ENCODE data around the gene SIK1. TPM values are rescaled to one million over a fixed set of nuclear protein-coding genes. Genes with fewer than 3 reads are reported as not detected.
"Not testable (repeated sequence)": the region's sequence is repeated elsewhere in the genome, so short reads cannot be mapped to it uniquely, and the experiment has no call there.

SIK1 gene
- total RNA-seq, 1 donor from 2014 or later = 1.7 TPM

GRCh38 chr21:43428964-43429363, 2.0 kb upstream of the SIK1 start:
- not testable (repeated sequence) for H3K36me3 Mint-ChIP-seq (ENCODE audit: low read depth); H3K27me3 Mint-ChIP-seq (ENCODE audit: low read depth); H3K4me3 Mint-ChIP-seq; DNase-seq (ENCODE audit: low read depth, low spot score); H3K27ac Mint-ChIP-seq (ENCODE audit: unreplicated experiment); H3K4me1 Mint-ChIP-seq; H3K9me3 Mint-ChIP-seq

GRCh38 chr21:43427242-43427559, 270 bp upstream of the SIK1 start:
- not testable (repeated sequence) for H3K4me1 Mint-ChIP-seq; H3K36me3 Mint-ChIP-seq (ENCODE audit: low read depth); H3K27ac Mint-ChIP-seq (ENCODE audit: unreplicated experiment); H3K4me3 Mint-ChIP-seq; DNase-seq (ENCODE audit: low read depth, low spot score); H3K27me3 Mint-ChIP-seq (ENCODE audit: low read depth); H3K9me3 Mint-ChIP-seq

DNA sequence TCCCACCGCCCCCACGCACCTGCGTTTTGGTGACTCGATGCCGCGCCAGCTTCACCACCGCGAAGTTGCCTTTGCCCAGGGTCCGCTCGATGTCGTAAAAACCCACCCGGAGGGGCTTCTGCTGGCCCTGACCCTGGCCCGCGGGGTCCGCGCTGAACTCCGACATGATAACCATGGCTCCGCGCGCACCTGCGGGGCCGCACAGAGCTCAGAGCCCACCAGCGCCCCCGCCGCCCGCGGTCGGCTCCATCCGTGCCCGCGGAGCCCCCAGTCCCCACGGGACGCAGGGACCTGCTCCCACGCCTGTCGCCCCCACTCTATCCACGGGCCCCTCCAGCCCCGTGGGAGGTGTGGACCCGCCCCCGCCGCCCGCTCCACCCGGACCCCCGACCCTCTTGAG, 927 bp downstream of the SIK1 start:
- H3K27ac Mint-ChIP-seq (ENCODE audit: unreplicated experiment); H3K4me1 Mint-ChIP-seq; H3K27me3 Mint-ChIP-seq (ENCODE audit: low read depth); H3K36me3 Mint-ChIP-seq (ENCODE audit: low read depth); H3K4me3 Mint-ChIP-seq; H3K9me3 Mint-ChIP-seq; DNase-seq (ENCODE audit: low read depth, low spot score): not testable (repeated sequence)

- not testable (repeated sequence) for H3K4me1 Mint-ChIP-seq; H3K4me3 Mint-ChIP-seq; DNase-seq (ENCODE audit: low read depth, low spot score); H3K9me3 Mint-ChIP-seq; H3K27ac Mint-ChIP-seq (ENCODE audit: unreplicated experiment); H3K36me3 Mint-ChIP-seq (ENCODE audit: low read depth); H3K27me3 Mint-ChIP-seq (ENCODE audit: low read depth)
Observed at GRCh38 chr21:43419475-43419874, 7.5 kb downstream of the SIK1 start.

GRCh38 chr21:43414576-43414975, 12.4 kb downstream of the SIK1 start:
- not testable (repeated sequence) for H3K27me3 Mint-ChIP-seq (ENCODE audit: low read depth); H3K4me1 Mint-ChIP-seq; H3K9me3 Mint-ChIP-seq; H3K36me3 Mint-ChIP-seq (ENCODE audit: low read depth); DNase-seq (ENCODE audit: low read depth, low spot score); H3K27ac Mint-ChIP-seq (ENCODE audit: unreplicated experiment); H3K4me3 Mint-ChIP-seq

GRCh38 chr21:43412020-43412788, 14.7 kb downstream of the SIK1 start:
- not testable (repeated sequence) for DNase-seq (ENCODE audit: low read depth, low spot score); H3K27ac Mint-ChIP-seq (ENCODE audit: unreplicated experiment); H3K4me1 Mint-ChIP-seq; H3K27me3 Mint-ChIP-seq (ENCODE audit: low read depth); H3K4me3 Mint-ChIP-seq; H3K9me3 Mint-ChIP-seq; H3K36me3 Mint-ChIP-seq (ENCODE audit: low read depth)

- H3K9me3 Mint-ChIP-seq; H3K36me3 Mint-ChIP-seq (ENCODE audit: low read depth); H3K4me1 Mint-ChIP-seq; DNase-seq (ENCODE audit: low read depth, low spot score); H3K27me3 Mint-ChIP-seq (ENCODE audit: low read depth); H3K4me3 Mint-ChIP-seq; H3K27ac Mint-ChIP-seq (ENCODE audit: unreplicated experiment): not testable (repeated sequence)
Observed at GRCh38 chr21:43410456-43411068, 16.4 kb downstream of the SIK1 start.

DNA sequence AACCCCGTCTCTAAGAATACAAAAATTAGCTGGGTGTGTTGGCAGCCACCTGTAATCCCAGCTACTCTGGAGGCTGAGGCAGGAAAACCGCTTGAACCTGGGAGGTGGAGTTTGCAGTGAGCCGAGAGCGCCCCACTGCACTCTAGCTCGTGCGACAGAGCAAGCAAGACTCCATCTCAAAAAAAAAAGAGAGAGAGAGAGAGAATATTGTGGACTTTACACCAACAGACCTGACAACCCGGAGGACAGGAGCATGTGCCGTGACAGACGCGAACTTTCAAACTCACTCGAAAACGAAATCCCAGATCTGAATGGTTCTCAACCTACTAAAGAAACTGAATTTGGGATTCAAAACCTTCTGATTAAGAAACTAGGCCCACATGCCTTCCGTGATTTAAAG, 19.8 kb downstream of the SIK1 start:
- H3K36me3 Mint-ChIP-seq (ENCODE audit: low read depth); H3K27ac Mint-ChIP-seq (ENCODE audit: unreplicated experiment); H3K27me3 Mint-ChIP-seq (ENCODE audit: low read depth); H3K4me1 Mint-ChIP-seq; DNase-seq (ENCODE audit: low read depth, low spot score); H3K4me3 Mint-ChIP-seq; H3K9me3 Mint-ChIP-seq: not testable (repeated sequence)

DNA sequence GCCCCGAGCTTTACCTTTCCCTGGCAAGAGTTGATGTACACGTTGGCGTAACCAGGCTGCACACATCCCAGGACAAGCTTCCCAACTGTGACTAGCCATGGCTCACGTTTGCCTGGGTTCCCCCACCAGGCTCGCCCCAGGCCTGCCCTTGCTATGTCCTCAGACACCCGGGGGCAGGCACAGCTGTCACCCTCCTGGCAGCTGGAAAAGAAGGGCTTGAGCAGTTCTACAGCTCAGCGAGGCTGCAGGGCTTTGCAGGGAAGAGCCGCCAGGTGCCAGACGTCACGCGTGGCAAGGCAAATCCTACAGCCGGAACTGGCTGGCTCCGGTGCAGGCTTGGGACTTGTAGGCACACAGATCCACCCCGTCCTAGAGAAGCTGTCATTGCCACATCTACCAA, 22.5 kb downstream of the SIK1 start:
- H3K27me3 Mint-ChIP-seq (ENCODE audit: low read depth); H3K4me1 Mint-ChIP-seq; H3K9me3 Mint-ChIP-seq; H3K36me3 Mint-ChIP-seq (ENCODE audit: low read depth); DNase-seq (ENCODE audit: low read depth, low spot score); H3K27ac Mint-ChIP-seq (ENCODE audit: unreplicated experiment); H3K4me3 Mint-ChIP-seq: not testable (repeated sequence)

DNA sequence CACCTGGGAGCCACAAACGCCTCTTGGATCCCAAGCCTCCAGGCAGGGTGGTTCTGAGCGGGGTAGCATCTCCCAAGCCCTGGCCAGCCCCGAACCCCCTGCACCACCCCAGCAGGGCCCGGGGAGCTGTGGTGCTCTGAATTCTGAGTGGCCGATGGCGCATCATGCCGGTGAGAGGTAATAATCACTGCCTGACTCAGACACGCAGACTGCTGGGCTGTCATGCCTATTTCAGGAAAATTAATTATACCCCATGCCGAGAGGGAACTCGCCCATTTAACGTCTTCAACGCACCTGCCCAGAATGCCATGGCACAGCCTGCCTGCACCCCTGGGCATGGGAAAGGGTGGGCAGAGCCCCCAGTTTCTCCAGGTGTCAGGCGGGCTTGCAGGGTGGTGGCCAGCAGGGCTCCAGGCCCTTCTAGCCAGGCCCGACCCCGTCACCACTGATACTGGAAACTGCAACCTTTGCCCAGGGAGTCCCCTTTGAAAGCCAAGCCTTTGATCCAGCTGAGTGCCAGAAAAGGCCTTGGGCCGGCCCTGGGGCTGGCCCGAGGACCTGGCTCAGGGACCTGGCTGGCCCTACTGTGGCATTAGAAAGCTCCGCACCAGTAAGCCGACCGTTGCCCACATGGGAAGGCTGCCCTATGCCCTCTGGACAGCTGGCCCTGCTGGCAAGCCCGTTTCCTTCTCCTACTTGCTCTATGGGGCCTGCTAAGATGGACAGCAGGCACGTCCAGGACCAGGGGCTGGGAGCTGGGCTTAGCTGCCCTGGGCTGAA, 23.1 kb downstream of the SIK1 start:
- H3K4me1 Mint-ChIP-seq; DNase-seq (ENCODE audit: low read depth, low spot score); H3K4me3 Mint-ChIP-seq; H3K9me3 Mint-ChIP-seq; H3K36me3 Mint-ChIP-seq (ENCODE audit: low read depth); H3K27me3 Mint-ChIP-seq (ENCODE audit: low read depth); H3K27ac Mint-ChIP-seq (ENCODE audit: unreplicated experiment): not testable (repeated sequence)

DNA sequence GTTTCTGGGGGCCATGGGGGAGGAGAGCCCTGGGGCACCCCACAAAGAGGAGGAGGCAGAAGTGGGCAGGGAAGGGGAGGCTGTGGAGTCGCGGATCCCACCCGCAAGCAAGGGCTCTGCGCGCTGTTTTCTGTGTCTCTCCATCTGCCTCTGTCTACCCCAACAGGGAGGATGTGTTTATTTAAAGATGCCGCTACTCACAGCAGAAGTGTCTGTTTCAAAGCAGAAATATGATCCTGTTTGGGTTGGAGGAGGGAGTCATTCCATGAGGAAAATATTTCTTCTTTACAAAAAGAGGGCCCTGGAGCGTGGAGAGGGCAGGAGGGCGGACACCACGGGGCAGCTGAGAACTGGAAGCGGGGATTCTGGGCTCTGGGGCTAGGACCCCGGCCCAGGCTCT, 25.8 kb downstream of the SIK1 start:
- H3K9me3 Mint-ChIP-seq; H3K27ac Mint-ChIP-seq (ENCODE audit: unreplicated experiment): not testable (repeated sequence)

GRCh38 chr21:43399595-43400015, 27.3 kb downstream of the SIK1 start:
- not testable (repeated sequence) for H3K9me3 Mint-ChIP-seq; H3K4me1 Mint-ChIP-seq; H3K4me3 Mint-ChIP-seq; DNase-seq (ENCODE audit: low read depth, low spot score); H3K27ac Mint-ChIP-seq (ENCODE audit: unreplicated experiment); H3K36me3 Mint-ChIP-seq (ENCODE audit: low read depth); H3K27me3 Mint-ChIP-seq (ENCODE audit: low read depth)

More for the DNA sequence above, 25.8 kb downstream of the SIK1 start:
- H3K36me3 Mint-ChIP-seq (ENCODE audit: low read depth); DNase-seq (ENCODE audit: low read depth, low spot score); H3K27me3 Mint-ChIP-seq (ENCODE audit: low read depth); H3K4me3 Mint-ChIP-seq; H3K4me1 Mint-ChIP-seq: not testable (repeated sequence)

DNA sequence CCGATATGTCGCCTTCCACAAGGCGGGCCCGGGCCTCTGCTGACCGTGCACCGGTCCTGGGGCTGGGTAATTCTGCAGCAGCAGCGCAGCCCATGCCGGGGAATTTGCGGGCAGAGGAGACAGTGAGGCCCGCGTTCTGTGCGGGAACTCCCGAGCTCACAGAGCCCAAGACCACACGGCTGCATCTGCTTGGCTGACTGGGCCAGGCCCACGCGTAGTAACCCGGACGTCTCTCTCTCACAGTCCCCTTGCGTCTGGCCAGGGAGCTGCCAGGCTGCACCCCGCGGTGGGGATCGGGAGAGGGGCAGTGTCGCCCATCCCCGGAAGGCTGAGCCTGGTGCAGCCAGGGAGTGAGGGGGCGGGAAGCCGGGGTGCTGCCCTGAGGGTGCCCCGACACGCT, 27.8 kb downstream of the SIK1 start:
- not testable (repeated sequence) for H3K9me3 Mint-ChIP-seq

GRCh38 chr21:43398533-43398932, 28.4 kb downstream of the SIK1 start:
- H3K27me3 Mint-ChIP-seq (ENCODE audit: low read depth); H3K9me3 Mint-ChIP-seq; DNase-seq (ENCODE audit: low read depth, low spot score); H3K4me1 Mint-ChIP-seq; H3K4me3 Mint-ChIP-seq; H3K36me3 Mint-ChIP-seq (ENCODE audit: low read depth); H3K27ac Mint-ChIP-seq (ENCODE audit: unreplicated experiment): not testable (repeated sequence)

More for the DNA sequence above, 27.8 kb downstream of the SIK1 start:
- not testable (repeated sequence) for DNase-seq (ENCODE audit: low read depth, low spot score); H3K4me3 Mint-ChIP-seq; H3K27ac Mint-ChIP-seq (ENCODE audit: unreplicated experiment); H3K36me3 Mint-ChIP-seq (ENCODE audit: low read depth); H3K27me3 Mint-ChIP-seq (ENCODE audit: low read depth); H3K4me1 Mint-ChIP-seq

Data from neural crest cell (in vitro differentiated cells).